WTC11 (cell line): ENCODE measurements around the gene RASGRP2. TPM values are rescaled to one million over a fixed set of nuclear protein-coding genes. Genes with fewer than 3 reads are reported as not detected.

Experiments
- ATAC-seq: fragments of 200-7000 bp; cut with Tn5 transposase; 2 replicates; pipeline ENCODE4 v1.10.0; 2021; ENCODE audit warnings: mild to moderate bottlenecking, moderate library complexity
- CTCF ChIA-PET: fragments of 300-600 bp; sonication (Branson Sonifier 250); formaldehyde crosslinking; loops from one replicate; lab custom pipeline; 2021; ENCODE audit warnings: antibody characterized with exemption; lab: Charles Lee
- POLR2A ChIA-PET: fragments of 350-600 bp; sonication (Branson Sonifier 250); formaldehyde crosslinking; loops from one replicate; lab custom pipeline; 2021; ENCODE audit warnings: antibody characterized with exemption; lab: Charles Lee
- DNase-seq: peaks from one replicate; pipeline ENCODE4 v3.0.0; 2021; ENCODE audit warnings: low spot score
- H3K27ac Mint-ChIP-seq: 2 replicates; pipeline ENCODE4 v1.8.0; 2021; ENCODE audit warnings: mixed read lengths
- H3K27me3 Mint-ChIP-seq: 2 replicates; pipeline ENCODE4 v1.8.0; 2021; ENCODE audit warnings: low read depth, mild to moderate bottlenecking, moderate library complexity, mixed read lengths
- H3K36me3 Mint-ChIP-seq: 2 replicates; pipeline ENCODE4 v1.8.0; 2021; ENCODE audit warnings: mixed read lengths
- H3K4me1 Mint-ChIP-seq: 2 replicates; pipeline ENCODE4 v1.8.0; 2022; ENCODE audit warnings: mixed read lengths
- H3K4me3 Mint-ChIP-seq: 2 replicates; pipeline ENCODE4 v1.8.0; 2021; ENCODE audit warnings: mild to moderate bottlenecking, moderate library complexity, mixed read lengths
- H3K9me3 Mint-ChIP-seq: 2 replicates; pipeline ENCODE4 v1.8.0; 2021; ENCODE audit warnings: mixed read lengths
- ATF1 ChIP-seq: sonication (generic); formaldehyde crosslinking; IDR thresholded peaks from 2 replicates; pipeline ENCODE4 v1.8.1; 2023; ENCODE audit warnings: mild to moderate bottlenecking, moderate library complexity, missing genetic modification reagents
- CREM ChIP-seq: sonication (generic); formaldehyde crosslinking; IDR thresholded peaks from 2 replicates; pipeline ENCODE4 v1.8.1; 2022; ENCODE audit warnings: mild to moderate bottlenecking, missing genetic modification reagents, moderate library complexity
- ELF4 ChIP-seq: sonication (generic); formaldehyde crosslinking; IDR thresholded peaks from 2 replicates; pipeline ENCODE4 v1.8.1; 2022; ENCODE audit warnings: low read depth, mild to moderate bottlenecking, moderate library complexity, missing genetic modification reagents
- EMX1 ChIP-seq: fragments of 250-450 bp; sonication (Bioruptor Pico); IDR thresholded peaks from 2 replicates; pipeline ENCODE4 v1.8.0; 2021; ENCODE audit warnings: mild to moderate bottlenecking
- FOXJ3 ChIP-seq: sonication (generic); formaldehyde crosslinking; IDR thresholded peaks from 2 replicates; pipeline ENCODE4 v1.9.0; 2021; ENCODE audit warnings: missing genetic modification reagents, mild to moderate bottlenecking, borderline replicate concordance
- JAZF1 ChIP-seq: fragments of 250-450 bp; sonication (Bioruptor Pico); IDR thresholded peaks from 2 replicates; pipeline ENCODE4 v1.9.0; 2021; ENCODE audit warnings: moderate library complexity, mild to moderate bottlenecking, inconsistent platforms
- MXD4 ChIP-seq: fragments of 250-450 bp; sonication (Bioruptor Pico); IDR thresholded peaks from 2 replicates; pipeline ENCODE4 v1.8.0; 2021; ENCODE audit warnings: mild to moderate bottlenecking, moderate library complexity, borderline replicate concordance
- MYBL2 ChIP-seq: sonication (generic); formaldehyde crosslinking; IDR thresholded peaks from 2 replicates; pipeline ENCODE4 v1.8.1; 2023; ENCODE audit warnings: mild to moderate bottlenecking, moderate library complexity, missing genetic modification reagents
- NR2C2 ChIP-seq: sonication (generic); formaldehyde crosslinking; IDR thresholded peaks from 2 replicates; pipeline ENCODE4 v1.8.0; 2022; ENCODE audit warnings: mild to moderate bottlenecking, missing genetic modification reagents
- PRRX2 ChIP-seq: fragments of 250-450 bp; sonication (Bioruptor Pico); IDR thresholded peaks from 2 replicates; pipeline ENCODE4 v1.8.0; 2021; ENCODE audit warnings: mild to moderate bottlenecking
- RORB ChIP-seq: fragments of 250-450 bp; sonication (Bioruptor Pico); IDR thresholded peaks from 2 replicates; pipeline ENCODE4 v1.9.0; 2021; ENCODE audit warnings: mild to moderate bottlenecking
- SMAD4 ChIP-seq: sonication (generic); formaldehyde crosslinking; IDR thresholded peaks from 2 replicates; pipeline ENCODE4 v1.8.0; 2022; ENCODE audit warnings: mild to moderate bottlenecking, missing genetic modification reagents
- ZNF416 ChIP-seq: fragments of 250-450 bp; sonication (Bioruptor Pico); IDR thresholded peaks from 2 replicates; pipeline ENCODE4 v1.9.0; 2021; ENCODE audit warnings: mild to moderate bottlenecking, inconsistent platforms
- total RNA-seq: library from RNA; stranded (reverse); gene quantifications from 3 replicates; pipeline ENCODE4 v1.2.3, GENCODE V29; 2021
- TF ChIP-seq, protein P1 (sequence below): fragments of 200-600 bp; IDR thresholded peaks from 2 replicates; pipeline ENCODE4 v1.8.0; 2022; ENCODE audit warnings: antibody characterized with exemption
- TF ChIP-seq, protein P2 (sequence below): sonication (generic); formaldehyde crosslinking; IDR thresholded peaks from 2 replicates; pipeline ENCODE4 v1.8.0; 2023; ENCODE audit warnings: missing genetic modification reagents, mild to moderate bottlenecking, borderline replicate concordance
- TF ChIP-seq, protein P3 (sequence below): fragments of 250-450 bp; sonication (Bioruptor Pico); IDR thresholded peaks from 2 replicates; pipeline ENCODE4 v1.9.0; 2021; ENCODE audit warnings: mild to moderate bottlenecking, borderline replicate concordance
- TF ChIP-seq, protein P4 (sequence below): sonication (generic); formaldehyde crosslinking; conservative IDR thresholded peaks from 2 replicates; pipeline ENCODE4 v1.8.1; 2023; ENCODE audit warnings: mild to moderate bottlenecking, low read depth, missing genetic modification reagents, moderate library complexity
- TF ChIP-seq, protein P5 (sequence below): sonication (generic); formaldehyde crosslinking; IDR thresholded peaks from 2 replicates; pipeline ENCODE4 v1.8.1; 2022; ENCODE audit warnings: low read depth, mild to moderate bottlenecking, moderate library complexity, missing genetic modification reagents, borderline replicate concordance
- TF ChIP-seq, protein P6 (sequence below): sonication (generic); formaldehyde crosslinking; IDR thresholded peaks from 2 replicates; pipeline ENCODE4 v1.8.1; 2023; ENCODE audit warnings: mild to moderate bottlenecking, missing genetic modification reagents, moderate library complexity
- TF ChIP-seq, protein P7 (sequence below): fragments of 250-450 bp; sonication (Bioruptor Pico); IDR thresholded peaks from 2 replicates; pipeline ENCODE4 v1.8.0; 2021; ENCODE audit warnings: mild to moderate bottlenecking
- TF ChIP-seq, protein P8 (sequence below): sonication (generic); formaldehyde crosslinking; conservative IDR thresholded peaks from 2 replicates; pipeline ENCODE4 v1.8.1; 2022; ENCODE audit warnings: mild to moderate bottlenecking, missing genetic modification reagents

RASGRP2 gene
- total RNA-seq, 1 experiment from 2014 or later, result 31.9 TPM

DNA sequence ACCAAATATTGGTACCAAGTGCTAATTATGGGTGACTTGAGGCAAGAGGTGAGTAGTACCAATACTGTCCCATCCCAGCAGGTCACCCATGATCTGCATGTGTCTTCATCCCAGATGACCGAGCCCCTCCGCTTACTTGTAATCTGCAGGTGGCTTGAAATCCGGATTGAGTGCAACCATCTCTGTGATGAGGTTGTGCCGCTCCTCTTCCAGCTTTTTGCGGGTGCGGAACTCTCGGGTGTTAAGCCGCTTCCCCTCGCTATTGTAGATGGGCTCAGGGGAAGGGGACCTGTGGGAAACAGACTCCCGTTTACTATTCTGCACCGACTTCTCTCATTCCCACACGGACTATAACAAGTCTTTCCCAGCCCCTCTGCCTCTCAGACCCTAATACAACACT, 26.2 kb upstream of the RASGRP2 start (continued):
- TF ChIP-seq, protein P1, sequence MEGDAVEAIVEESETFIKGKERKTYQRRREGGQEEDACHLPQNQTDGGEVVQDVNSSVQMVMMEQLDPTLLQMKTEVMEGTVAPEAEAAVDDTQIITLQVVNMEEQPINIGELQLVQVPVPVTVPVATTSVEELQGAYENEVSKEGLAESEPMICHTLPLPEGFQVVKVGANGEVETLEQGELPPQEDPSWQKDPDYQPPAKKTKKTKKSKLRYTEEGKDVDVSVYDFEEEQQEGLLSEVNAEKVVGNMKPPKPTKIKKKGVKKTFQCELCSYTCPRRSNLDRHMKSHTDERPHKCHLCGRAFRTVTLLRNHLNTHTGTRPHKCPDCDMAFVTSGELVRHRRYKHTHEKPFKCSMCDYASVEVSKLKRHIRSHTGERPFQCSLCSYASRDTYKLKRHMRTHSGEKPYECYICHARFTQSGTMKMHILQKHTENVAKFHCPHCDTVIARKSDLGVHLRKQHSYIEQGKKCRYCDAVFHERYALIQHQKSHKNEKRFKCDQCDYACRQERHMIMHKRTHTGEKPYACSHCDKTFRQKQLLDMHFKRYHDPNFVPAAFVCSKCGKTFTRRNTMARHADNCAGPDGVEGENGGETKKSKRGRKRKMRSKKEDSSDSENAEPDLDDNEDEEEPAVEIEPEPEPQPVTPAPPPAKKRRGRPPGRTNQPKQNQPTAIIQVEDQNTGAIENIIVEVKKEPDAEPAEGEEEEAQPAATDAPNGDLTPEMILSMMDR, result no peak
- TF ChIP-seq EMX1 (CRISPR knock-in tag), result no peak
- TF ChIP-seq, protein P2, sequence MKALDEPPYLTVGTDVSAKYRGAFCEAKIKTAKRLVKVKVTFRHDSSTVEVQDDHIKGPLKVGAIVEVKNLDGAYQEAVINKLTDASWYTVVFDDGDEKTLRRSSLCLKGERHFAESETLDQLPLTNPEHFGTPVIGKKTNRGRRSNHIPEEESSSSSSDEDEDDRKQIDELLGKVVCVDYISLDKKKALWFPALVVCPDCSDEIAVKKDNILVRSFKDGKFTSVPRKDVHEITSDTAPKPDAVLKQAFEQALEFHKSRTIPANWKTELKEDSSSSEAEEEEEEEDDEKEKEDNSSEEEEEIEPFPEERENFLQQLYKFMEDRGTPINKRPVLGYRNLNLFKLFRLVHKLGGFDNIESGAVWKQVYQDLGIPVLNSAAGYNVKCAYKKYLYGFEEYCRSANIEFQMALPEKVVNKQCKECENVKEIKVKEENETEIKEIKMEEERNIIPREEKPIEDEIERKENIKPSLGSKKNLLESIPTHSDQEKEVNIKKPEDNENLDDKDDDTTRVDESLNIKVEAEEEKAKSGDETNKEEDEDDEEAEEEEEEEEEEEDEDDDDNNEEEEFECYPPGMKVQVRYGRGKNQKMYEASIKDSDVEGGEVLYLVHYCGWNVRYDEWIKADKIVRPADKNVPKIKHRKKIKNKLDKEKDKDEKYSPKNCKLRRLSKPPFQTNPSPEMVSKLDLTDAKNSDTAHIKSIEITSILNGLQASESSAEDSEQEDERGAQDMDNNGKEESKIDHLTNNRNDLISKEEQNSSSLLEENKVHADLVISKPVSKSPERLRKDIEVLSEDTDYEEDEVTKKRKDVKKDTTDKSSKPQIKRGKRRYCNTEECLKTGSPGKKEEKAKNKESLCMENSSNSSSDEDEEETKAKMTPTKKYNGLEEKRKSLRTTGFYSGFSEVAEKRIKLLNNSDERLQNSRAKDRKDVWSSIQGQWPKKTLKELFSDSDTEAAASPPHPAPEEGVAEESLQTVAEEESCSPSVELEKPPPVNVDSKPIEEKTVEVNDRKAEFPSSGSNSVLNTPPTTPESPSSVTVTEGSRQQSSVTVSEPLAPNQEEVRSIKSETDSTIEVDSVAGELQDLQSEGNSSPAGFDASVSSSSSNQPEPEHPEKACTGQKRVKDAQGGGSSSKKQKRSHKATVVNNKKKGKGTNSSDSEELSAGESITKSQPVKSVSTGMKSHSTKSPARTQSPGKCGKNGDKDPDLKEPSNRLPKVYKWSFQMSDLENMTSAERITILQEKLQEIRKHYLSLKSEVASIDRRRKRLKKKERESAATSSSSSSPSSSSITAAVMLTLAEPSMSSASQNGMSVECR (CRISPR knock-in tag), result no peak
- TF ChIP-seq, protein P3, sequence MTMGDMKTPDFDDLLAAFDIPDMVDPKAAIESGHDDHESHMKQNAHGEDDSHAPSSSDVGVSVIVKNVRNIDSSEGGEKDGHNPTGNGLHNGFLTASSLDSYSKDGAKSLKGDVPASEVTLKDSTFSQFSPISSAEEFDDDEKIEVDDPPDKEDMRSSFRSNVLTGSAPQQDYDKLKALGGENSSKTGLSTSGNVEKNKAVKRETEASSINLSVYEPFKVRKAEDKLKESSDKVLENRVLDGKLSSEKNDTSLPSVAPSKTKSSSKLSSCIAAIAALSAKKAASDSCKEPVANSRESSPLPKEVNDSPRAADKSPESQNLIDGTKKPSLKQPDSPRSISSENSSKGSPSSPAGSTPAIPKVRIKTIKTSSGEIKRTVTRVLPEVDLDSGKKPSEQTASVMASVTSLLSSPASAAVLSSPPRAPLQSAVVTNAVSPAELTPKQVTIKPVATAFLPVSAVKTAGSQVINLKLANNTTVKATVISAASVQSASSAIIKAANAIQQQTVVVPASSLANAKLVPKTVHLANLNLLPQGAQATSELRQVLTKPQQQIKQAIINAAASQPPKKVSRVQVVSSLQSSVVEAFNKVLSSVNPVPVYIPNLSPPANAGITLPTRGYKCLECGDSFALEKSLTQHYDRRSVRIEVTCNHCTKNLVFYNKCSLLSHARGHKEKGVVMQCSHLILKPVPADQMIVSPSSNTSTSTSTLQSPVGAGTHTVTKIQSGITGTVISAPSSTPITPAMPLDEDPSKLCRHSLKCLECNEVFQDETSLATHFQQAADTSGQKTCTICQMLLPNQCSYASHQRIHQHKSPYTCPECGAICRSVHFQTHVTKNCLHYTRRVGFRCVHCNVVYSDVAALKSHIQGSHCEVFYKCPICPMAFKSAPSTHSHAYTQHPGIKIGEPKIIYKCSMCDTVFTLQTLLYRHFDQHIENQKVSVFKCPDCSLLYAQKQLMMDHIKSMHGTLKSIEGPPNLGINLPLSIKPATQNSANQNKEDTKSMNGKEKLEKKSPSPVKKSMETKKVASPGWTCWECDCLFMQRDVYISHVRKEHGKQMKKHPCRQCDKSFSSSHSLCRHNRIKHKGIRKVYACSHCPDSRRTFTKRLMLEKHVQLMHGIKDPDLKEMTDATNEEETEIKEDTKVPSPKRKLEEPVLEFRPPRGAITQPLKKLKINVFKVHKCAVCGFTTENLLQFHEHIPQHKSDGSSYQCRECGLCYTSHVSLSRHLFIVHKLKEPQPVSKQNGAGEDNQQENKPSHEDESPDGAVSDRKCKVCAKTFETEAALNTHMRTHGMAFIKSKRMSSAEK, result no peak
- TF ChIP-seq, protein P4, sequence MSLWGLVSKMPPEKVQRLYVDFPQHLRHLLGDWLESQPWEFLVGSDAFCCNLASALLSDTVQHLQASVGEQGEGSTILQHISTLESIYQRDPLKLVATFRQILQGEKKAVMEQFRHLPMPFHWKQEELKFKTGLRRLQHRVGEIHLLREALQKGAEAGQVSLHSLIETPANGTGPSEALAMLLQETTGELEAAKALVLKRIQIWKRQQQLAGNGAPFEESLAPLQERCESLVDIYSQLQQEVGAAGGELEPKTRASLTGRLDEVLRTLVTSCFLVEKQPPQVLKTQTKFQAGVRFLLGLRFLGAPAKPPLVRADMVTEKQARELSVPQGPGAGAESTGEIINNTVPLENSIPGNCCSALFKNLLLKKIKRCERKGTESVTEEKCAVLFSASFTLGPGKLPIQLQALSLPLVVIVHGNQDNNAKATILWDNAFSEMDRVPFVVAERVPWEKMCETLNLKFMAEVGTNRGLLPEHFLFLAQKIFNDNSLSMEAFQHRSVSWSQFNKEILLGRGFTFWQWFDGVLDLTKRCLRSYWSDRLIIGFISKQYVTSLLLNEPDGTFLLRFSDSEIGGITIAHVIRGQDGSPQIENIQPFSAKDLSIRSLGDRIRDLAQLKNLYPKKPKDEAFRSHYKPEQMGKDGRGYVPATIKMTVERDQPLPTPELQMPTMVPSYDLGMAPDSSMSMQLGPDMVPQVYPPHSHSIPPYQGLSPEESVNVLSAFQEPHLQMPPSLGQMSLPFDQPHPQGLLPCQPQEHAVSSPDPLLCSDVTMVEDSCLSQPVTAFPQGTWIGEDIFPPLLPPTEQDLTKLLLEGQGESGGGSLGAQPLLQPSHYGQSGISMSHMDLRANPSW (CRISPR knock-in tag), result no peak

DNA sequence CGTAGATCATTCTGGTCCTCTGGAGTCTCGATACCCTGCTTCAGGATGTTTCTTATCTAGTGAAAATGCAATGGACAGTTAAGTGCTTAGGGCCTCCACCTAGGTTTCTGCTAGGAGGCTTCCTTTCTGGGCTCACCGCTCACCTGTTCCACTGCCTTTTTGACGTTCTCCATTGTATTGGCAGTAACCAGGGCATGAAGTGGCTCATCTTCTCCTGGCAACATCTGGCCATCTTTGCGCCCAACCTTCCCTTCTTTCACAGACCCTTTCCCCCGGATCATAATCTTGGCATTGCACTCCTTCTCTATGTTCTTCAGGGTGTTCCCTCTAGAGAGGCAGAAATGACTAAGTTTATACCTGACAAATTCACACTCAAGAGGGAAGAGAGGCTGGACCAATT, 25.3 kb upstream of the RASGRP2 start:
- CTCF ChIA-PET, result interaction anchor here (1.4 kb wide), 1 partner anchor 26 kb away, joined by 4 read pairs; no protein-coding TSS in a partner anchor
- H3K4me3 Mint-ChIP-seq, result no peak overlapping the region
- H3K36me3 Mint-ChIP-seq, result peaks cover 90% of the 10 kb centered on the region
- TF ChIP-seq NR2C2 (CRISPR knock-in tag) (no peak), FOXJ3 (CRISPR knock-in tag) (no peak), MYBL2 (CRISPR knock-in tag) (no peak), MXD4 (CRISPR knock-in tag) (no peak), ATF1 (no peak), ZNF416 (CRISPR knock-in tag) (no peak), CREM (CRISPR knock-in tag) (no peak), SMAD4 (no peak), ELF4 (no peak), PRRX2 (CRISPR knock-in tag) (no peak), JAZF1 (CRISPR knock-in tag) (no peak), RORB (CRISPR knock-in tag) (no peak)
- TF ChIP-seq, protein P5, sequence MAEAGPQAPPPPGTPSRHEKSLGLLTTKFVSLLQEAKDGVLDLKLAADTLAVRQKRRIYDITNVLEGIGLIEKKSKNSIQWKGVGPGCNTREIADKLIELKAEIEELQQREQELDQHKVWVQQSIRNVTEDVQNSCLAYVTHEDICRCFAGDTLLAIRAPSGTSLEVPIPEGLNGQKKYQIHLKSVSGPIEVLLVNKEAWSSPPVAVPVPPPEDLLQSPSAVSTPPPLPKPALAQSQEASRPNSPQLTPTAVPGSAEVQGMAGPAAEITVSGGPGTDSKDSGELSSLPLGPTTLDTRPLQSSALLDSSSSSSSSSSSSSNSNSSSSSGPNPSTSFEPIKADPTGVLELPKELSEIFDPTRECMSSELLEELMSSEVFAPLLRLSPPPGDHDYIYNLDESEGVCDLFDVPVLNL (CRISPR knock-in tag), result no peak
- TF ChIP-seq, protein P6, sequence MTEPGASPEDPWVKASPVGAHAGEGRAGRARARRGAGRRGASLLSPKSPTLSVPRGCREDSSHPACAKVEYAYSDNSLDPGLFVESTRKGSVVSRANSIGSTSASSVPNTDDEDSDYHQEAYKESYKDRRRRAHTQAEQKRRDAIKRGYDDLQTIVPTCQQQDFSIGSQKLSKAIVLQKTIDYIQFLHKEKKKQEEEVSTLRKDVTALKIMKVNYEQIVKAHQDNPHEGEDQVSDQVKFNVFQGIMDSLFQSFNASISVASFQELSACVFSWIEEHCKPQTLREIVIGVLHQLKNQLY (CRISPR knock-in tag), result no peak
- TF ChIP-seq, protein P7, sequence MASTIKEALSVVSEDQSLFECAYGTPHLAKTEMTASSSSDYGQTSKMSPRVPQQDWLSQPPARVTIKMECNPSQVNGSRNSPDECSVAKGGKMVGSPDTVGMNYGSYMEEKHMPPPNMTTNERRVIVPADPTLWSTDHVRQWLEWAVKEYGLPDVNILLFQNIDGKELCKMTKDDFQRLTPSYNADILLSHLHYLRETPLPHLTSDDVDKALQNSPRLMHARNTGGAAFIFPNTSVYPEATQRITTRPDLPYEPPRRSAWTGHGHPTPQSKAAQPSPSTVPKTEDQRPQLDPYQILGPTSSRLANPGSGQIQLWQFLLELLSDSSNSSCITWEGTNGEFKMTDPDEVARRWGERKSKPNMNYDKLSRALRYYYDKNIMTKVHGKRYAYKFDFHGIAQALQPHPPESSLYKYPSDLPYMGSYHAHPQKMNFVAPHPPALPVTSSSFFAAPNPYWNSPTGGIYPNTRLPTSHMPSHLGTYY (CRISPR knock-in tag), result no peak
- TF ChIP-seq, protein P8, sequence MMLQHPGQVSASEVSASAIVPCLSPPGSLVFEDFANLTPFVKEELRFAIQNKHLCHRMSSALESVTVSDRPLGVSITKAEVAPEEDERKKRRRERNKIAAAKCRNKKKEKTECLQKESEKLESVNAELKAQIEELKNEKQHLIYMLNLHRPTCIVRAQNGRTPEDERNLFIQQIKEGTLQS (CRISPR knock-in tag), result no peak

More for the DNA sequence above, 25.3 kb upstream of the RASGRP2 start:
- Mint-ChIP-seq H3K4me1 (peaks cover 33% of the 10 kb centered on the region), H3K27ac (peak overlapping the region; percentile 84), H3K27me3 (no peaks in the 10 kb centered on the region), H3K9me3 (no peaks in the 10 kb centered on the region)
- DNase-seq, result no peak
- POLR2A ChIA-PET, result no interaction called here
- no peak for ATAC-seq
